GM23338 (cell line): Measurements from ENCODE around the gene FNDC3B. TPM values are rescaled to one million over a fixed set of nuclear protein-coding genes. Genes with fewer than 3 reads are reported as not detected.

Experiments used
- ATAC-seq: fragments of 200-7000 bp; cut with Tn5 transposase; 3 replicates; pipeline ENCODE4 v1.9.1; 2020
- DNase-seq: peaks from one replicate; pipeline ENCODE4 v3.0.0-alpha.2; 2015; ENCODE audit warnings: low spot score
- H2AFZ ChIP-seq: fragments of 200-600 bp; sonication (generic); 2 replicates; pipeline ENCODE4 v1.8.0; 2016; ENCODE audit warnings: antibody characterized with exemption, mild to moderate bottlenecking, moderate library complexity
- H3F3A ChIP-seq: fragments of 200-600 bp; sonication (generic); replicated peaks from 2 replicates; pipeline ENCODE4 v1.8.0; 2017; ENCODE audit warnings: antibody characterized with exemption, mixed run types, low read depth
- H3K27ac ChIP-seq: fragments of 200-600 bp; sonication (generic); 2 replicates; pipeline ENCODE4 v1.6.1; 2016; ENCODE audit warnings: low read depth
- H3K27me3 ChIP-seq: fragments of 200-600 bp; sonication (generic); 2 replicates; pipeline ENCODE4 v1.8.0; 2016; ENCODE audit warnings: mild to moderate bottlenecking, mixed run types, moderate library complexity; ENCODE audit not compliant: insufficient read depth
- H3K36me3 ChIP-seq: fragments of 200-600 bp; sonication (generic); 2 replicates; pipeline ENCODE4 v1.8.0; 2016; ENCODE audit warnings: mild to moderate bottlenecking; ENCODE audit not compliant: insufficient read depth
- H3K4me1 ChIP-seq: fragments of 200-600 bp; sonication (generic); 2 replicates; pipeline ENCODE4 v1.8.0; 2016; ENCODE audit warnings: mild to moderate bottlenecking, moderate library complexity; ENCODE audit not compliant: insufficient read depth
- H3K4me2 ChIP-seq: fragments of 200-600 bp; sonication (generic); 2 replicates; pipeline ENCODE4 v1.7.1; 2017; ENCODE audit warnings: mixed run types
- H3K4me3 ChIP-seq: fragments of 200-600 bp; sonication (generic); 2 replicates; pipeline ENCODE4 v1.6.1; 2016; ENCODE audit warnings: mixed run types
- H3K79me2 ChIP-seq: fragments of 200-600 bp; sonication (generic); replicated peaks from 2 replicates; pipeline ENCODE4 v1.8.0; 2017; ENCODE audit warnings: mild to moderate bottlenecking; ENCODE audit not compliant: insufficient read depth
- H3K9me2 ChIP-seq: fragments of 200-600 bp; sonication (generic); 2 replicates; pipeline ENCODE4 v1.8.0; 2017; ENCODE audit not compliant: insufficient read depth
- H4K20me1 ChIP-seq: fragments of 200-600 bp; sonication (generic); replicated peaks from 2 replicates; pipeline ENCODE4 v1.8.0; 2017; ENCODE audit warnings: mild to moderate bottlenecking; ENCODE audit not compliant: insufficient read depth
- H3K27ac Mint-ChIP-seq: 2 replicates; pipeline ENCODE4 v1.8.0; 2020; ENCODE audit warnings: inconsistent platforms, mild to moderate bottlenecking, moderate library complexity, mixed read lengths
- H3K27me3 Mint-ChIP-seq: 3 replicates; pipeline ENCODE4 v1.8.0; 2022; ENCODE audit warnings: low read depth, mild to moderate bottlenecking, moderate library complexity, mixed read lengths, inconsistent platforms; ENCODE audit not compliant: insufficient read depth, poor library complexity
- H3K36me3 Mint-ChIP-seq: 3 replicates; pipeline ENCODE4 v1.8.0; 2021; ENCODE audit warnings: low read depth, mild to moderate bottlenecking, inconsistent platforms, moderate library complexity, mixed read lengths
- H3K4me1 Mint-ChIP-seq: 3 replicates; pipeline ENCODE4 v1.8.0; 2020; ENCODE audit warnings: mild to moderate bottlenecking, inconsistent platforms, mixed read lengths
- H3K4me3 Mint-ChIP-seq: 3 replicates; pipeline ENCODE4 v1.8.0; 2021; ENCODE audit warnings: moderate library complexity, mild to moderate bottlenecking, inconsistent platforms, mixed read lengths
- H3K9me3 Mint-ChIP-seq: 3 replicates; pipeline ENCODE4 v1.8.0; 2020; ENCODE audit warnings: moderate library complexity, mild to moderate bottlenecking, inconsistent platforms, mixed read lengths
- CREB1 ChIP-seq: fragments of 250-450 bp; sonication (Bioruptor Pico); IDR thresholded peaks from 2 replicates; pipeline ENCODE4 v1.5.0; 2020; ENCODE audit warnings: low read depth, mild to moderate bottlenecking, moderate library complexity
- EZH2phosphoT487 ChIP-seq: fragments of 200-600 bp; sonication (generic); IDR thresholded peaks from one replicate; pipeline ENCODE4 v1.8.1; 2018; ENCODE audit warnings: antibody characterized with exemption; ENCODE audit not compliant: unreplicated experiment
- POLR2AphosphoS5 ChIP-seq: IDR thresholded peaks from 2 replicates; pipeline ENCODE4 v1.6.1; 2016; ENCODE audit warnings: antibody characterized with exemption, low read depth
- STAT1 ChIP-seq: IDR thresholded peaks from one replicate; pipeline ENCODE4 v1.6.1; 2016; ENCODE audit warnings: antibody characterized with exemption; ENCODE audit not compliant: unreplicated experiment
- ZNF114 ChIP-seq: fragments of 250-450 bp; sonication (Bioruptor Pico); IDR thresholded peaks from 2 replicates; pipeline ENCODE4 v1.5.0; 2020; ENCODE audit warnings: mild to moderate bottlenecking, moderate library complexity
- polyA plus RNA-seq: library from polyadenylated mRNA; unstranded; fragments of >200 nt; fragmentation: Nextera tagmentation; extraction: Ambion mirVana; gene quantifications from 2 replicates; pipeline ENCODE4 v1.2.1, GENCODE V29; 2016
- total RNA-seq: library from RNA; depleted of rRNA; stranded (reverse); fragments of >200 nt; shearing (Covaris generic); gene quantifications from 2 replicates; pipeline ENCODE4 v1.2.3, GENCODE V29; 2014
- TF ChIP-seq, protein P1 (sequence below): fragments of 250-450 bp; sonication (Bioruptor Pico); IDR thresholded peaks from 2 replicates; pipeline ENCODE4 v1.5.0; 2020; ENCODE audit warnings: mild to moderate bottlenecking, moderate library complexity
- TF ChIP-seq, protein P2 (sequence below), 2 experiments: fragments of 200-600 bp in 1 of 2; sonication (generic) in 1 of 2; conservative IDR thresholded peaks; 2 replicates each; pipeline versions ENCODE4 v1.5.1 to v1.6.1; 2016 to 2017; ENCODE audit warnings: antibody characterized with exemption in 2 of 2, low read depth in 2 of 2, mild to moderate bottlenecking in 2 of 2, moderate library complexity in 1 of 2
- TF ChIP-seq, protein P3 (sequence below): IDR thresholded peaks from 2 replicates; pipeline ENCODE4 v1.6.1; 2016; ENCODE audit warnings: antibody characterized with exemption

FNDC3B gene
- total and polyA plus RNA-seq, 2 experiments from 2014 or later, result 19.1 to 55.4 TPM

- TF ChIP-seq, protein P1, sequence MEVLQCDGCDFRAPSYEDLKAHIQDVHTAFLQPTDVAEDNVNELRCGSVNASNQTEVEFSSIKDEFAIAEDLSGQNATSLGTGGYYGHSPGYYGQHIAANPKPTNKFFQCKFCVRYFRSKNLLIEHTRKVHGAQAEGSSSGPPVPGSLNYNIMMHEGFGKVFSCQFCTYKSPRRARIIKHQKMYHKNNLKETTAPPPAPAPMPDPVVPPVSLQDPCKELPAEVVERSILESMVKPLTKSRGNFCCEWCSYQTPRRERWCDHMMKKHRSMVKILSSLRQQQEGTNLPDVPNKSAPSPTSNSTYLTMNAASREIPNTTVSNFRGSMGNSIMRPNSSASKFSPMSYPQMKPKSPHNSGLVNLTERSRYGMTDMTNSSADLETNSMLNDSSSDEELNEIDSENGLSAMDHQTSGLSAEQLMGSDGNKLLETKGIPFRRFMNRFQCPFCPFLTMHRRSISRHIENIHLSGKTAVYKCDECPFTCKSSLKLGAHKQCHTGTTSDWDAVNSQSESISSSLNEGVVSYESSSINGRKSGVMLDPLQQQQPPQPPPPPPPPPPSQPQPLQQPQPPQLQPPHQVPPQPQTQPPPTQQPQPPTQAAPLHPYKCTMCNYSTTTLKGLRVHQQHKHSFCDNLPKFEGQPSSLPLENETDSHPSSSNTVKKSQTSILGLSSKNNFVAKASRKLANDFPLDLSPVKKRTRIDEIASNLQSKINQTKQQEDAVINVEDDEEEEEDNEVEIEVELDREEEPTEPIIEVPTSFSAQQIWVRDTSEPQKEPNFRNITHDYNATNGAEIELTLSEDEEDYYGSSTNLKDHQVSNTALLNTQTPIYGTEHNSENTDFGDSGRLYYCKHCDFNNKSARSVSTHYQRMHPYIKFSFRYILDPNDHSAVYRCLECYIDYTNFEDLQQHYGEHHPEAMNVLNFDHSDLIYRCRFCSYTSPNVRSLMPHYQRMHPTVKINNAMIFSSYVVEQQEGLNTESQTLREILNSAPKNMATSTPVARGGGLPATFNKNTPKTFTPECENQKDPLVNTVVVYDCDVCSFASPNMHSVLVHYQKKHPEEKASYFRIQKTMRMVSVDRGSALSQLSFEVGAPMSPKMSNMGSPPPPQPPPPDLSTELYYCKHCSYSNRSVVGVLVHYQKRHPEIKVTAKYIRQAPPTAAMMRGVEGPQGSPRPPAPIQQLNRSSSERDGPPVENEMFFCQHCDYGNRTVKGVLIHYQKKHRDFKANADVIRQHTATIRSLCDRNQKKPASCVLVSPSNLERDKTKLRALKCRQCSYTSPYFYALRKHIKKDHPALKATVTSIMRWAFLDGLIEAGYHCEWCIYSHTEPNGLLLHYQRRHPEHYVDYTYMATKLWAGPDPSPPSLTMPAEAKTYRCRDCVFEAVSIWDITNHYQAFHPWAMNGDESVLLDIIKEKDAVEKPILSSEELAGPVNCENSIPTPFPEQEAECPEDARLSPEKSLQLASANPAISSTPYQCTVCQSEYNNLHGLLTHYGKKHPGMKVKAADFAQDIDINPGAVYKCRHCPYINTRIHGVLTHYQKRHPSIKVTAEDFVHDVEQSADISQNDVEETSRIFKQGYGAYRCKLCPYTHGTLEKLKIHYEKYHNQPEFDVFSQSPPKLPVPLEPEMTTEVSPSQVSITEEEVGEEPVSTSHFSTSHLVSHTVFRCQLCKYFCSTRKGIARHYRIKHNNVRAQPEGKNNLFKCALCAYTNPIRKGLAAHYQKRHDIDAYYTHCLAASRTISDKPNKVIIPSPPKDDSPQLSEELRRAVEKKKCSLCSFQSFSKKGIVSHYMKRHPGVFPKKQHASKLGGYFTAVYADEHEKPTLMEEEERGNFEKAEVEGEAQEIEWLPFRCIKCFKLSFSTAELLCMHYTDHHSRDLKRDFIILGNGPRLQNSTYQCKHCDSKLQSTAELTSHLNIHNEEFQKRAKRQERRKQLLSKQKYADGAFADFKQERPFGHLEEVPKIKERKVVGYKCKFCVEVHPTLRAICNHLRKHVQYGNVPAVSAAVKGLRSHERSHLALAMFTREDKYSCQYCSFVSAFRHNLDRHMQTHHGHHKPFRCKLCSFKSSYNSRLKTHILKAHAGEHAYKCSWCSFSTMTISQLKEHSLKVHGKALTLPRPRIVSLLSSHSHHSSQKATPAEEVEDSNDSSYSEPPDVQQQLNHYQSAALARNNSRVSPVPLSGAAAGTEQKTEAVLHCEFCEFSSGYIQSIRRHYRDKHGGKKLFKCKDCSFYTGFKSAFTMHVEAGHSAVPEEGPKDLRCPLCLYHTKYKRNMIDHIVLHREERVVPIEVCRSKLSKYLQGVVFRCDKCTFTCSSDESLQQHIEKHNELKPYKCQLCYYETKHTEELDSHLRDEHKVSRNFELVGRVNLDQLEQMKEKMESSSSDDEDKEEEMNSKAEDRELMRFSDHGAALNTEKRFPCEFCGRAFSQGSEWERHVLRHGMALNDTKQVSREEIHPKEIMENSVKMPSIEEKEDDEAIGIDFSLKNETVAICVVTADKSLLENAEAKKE, result no peak
- no peak for TF ChIP-seq STAT1
- TF ChIP-seq EZH2phosphoT487, result no peak
Observed at GRCh38 chr3:172184106-172184822, 144.9 kb downstream of the FNDC3B start (continued).

DNA sequence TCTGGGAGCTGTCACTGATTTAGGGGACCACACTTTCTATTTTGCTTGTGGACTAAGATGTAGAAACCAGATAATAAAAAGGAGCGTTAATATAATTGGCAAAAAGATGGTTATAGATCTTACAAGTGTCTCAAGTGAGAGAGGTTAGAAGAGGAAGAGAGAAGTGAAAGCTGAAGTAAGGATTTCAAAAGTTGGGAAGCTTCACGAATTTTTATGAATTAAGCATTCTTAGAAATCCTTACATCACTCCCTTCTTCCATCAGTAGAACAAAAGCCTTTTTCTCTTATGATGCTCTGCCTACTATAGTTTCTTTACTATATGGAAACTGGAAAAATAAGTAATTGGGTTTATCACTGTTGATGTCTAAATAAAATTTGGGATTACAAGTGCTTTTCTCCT is 146.5 kb downstream of the FNDC3B start:
- H3K27ac ChIP-seq, result no peak overlapping the region
- Mint-ChIP-seq H3K4me1 (peaks cover 35% of the 10 kb centered on the region), H3K4me3 (no peak overlapping the region), H3K27ac (no peak overlapping the region), H3K9me3 (no peaks in the 10 kb centered on the region), H3K27me3 (no peaks in the 10 kb centered on the region), H3K36me3 (no peaks in the 10 kb centered on the region)
- H3K4me2 ChIP-seq, result no peak overlapping the region
- no peaks in the 10 kb centered on the region for H3K36me3 ChIP-seq
- no peak overlapping the region for H2AFZ ChIP-seq
- H3K9me2 ChIP-seq, result no peaks in the 10 kb centered on the region
- H3K4me3 ChIP-seq, result no peak overlapping the region
- H3K79me2 ChIP-seq, result peaks cover 65% of the 10 kb centered on the region
- no peaks in the 10 kb centered on the region for H3K27me3 ChIP-seq
- no peaks in the 10 kb centered on the region for H4K20me1 ChIP-seq
- H3F3A ChIP-seq, result no peaks in the 10 kb centered on the region
- H3K4me1 ChIP-seq, result peaks cover 28% of the 10 kb centered on the region
- DNase-seq (no peak), ATAC-seq (no peak)
- TF ChIP-seq STAT1 (no peak), ZNF114 (CRISPR knock-in tag) (no peak), EZH2phosphoT487 (no peak), POLR2AphosphoS5 (no peak), CREB1 (CRISPR knock-in tag) (no peak)
- TF ChIP-seq, protein P2, sequence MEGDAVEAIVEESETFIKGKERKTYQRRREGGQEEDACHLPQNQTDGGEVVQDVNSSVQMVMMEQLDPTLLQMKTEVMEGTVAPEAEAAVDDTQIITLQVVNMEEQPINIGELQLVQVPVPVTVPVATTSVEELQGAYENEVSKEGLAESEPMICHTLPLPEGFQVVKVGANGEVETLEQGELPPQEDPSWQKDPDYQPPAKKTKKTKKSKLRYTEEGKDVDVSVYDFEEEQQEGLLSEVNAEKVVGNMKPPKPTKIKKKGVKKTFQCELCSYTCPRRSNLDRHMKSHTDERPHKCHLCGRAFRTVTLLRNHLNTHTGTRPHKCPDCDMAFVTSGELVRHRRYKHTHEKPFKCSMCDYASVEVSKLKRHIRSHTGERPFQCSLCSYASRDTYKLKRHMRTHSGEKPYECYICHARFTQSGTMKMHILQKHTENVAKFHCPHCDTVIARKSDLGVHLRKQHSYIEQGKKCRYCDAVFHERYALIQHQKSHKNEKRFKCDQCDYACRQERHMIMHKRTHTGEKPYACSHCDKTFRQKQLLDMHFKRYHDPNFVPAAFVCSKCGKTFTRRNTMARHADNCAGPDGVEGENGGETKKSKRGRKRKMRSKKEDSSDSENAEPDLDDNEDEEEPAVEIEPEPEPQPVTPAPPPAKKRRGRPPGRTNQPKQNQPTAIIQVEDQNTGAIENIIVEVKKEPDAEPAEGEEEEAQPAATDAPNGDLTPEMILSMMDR (conservative IDR thresholded peaks at IDR 0.05; ENCODE audit: low read depth in 2 of 2), result no peak
- TF ChIP-seq, protein P3, sequence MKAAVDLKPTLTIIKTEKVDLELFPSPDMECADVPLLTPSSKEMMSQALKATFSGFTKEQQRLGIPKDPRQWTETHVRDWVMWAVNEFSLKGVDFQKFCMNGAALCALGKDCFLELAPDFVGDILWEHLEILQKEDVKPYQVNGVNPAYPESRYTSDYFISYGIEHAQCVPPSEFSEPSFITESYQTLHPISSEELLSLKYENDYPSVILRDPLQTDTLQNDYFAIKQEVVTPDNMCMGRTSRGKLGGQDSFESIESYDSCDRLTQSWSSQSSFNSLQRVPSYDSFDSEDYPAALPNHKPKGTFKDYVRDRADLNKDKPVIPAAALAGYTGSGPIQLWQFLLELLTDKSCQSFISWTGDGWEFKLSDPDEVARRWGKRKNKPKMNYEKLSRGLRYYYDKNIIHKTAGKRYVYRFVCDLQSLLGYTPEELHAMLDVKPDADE, result no peak
